ENCODE data around the gene MRGPRG.

GRCh38 chr11:3222941-3223915 lies 4.6 kb upstream of the MRGPRG start:
- TF ChIP-seq CTCF (IDR thresholded peaks at IDR 0.05; ENCODE audit: low read depth, low read length, missing input control) (no peak), RAD21 (IDR thresholded peaks at IDR 0.05) (no peak), TAF1 (conservative IDR thresholded peaks at IDR 0.05) (no peak), MAX (IDR thresholded peaks at IDR 0.05) (no peak)
